Esophagus muscularis mucosa (tissue), 4 donors: ENCODE measurements around the gene VEPH1. TPM values are rescaled to one million over a fixed set of nuclear protein-coding genes. Genes with fewer than 3 reads are reported as not detected.

Source experiments
- DNase-seq: peaks from one replicate; pipeline ENCODE4 v3.0.0-alpha.2; 2017; ENCODE audit errors: extremely low spot score
- H3K27ac ChIP-seq, 4 donors: fragments of 200-600 bp; sonication (generic); replicated peaks in 1 of 4; 1 replicate in 3 of 4; 2 replicates in 1 of 4; pipeline ENCODE4 v1.5.1; 2016 to 2019; ENCODE audit warnings: mild to moderate bottlenecking in 1 of 4
- H3K27me3 ChIP-seq, 4 donors: fragments of 200-600 bp; sonication (generic); one replicate each; pipeline versions ENCODE4 v1.5.1 to v1.6.0; 2016 to 2019
- H3K36me3 ChIP-seq, 4 donors: fragments of 200-600 bp; sonication (generic); one replicate each; pipeline ENCODE4 v1.5.1; 2016 to 2019
- H3K4me1 ChIP-seq, 4 donors: fragments of 200-600 bp; sonication (generic); one replicate each; pipeline ENCODE4 v1.5.1; 2016 to 2019
- H3K4me3 ChIP-seq, 4 donors: fragments of 200-600 bp; sonication (generic); 1 replicate in 2 of 4; 2 replicates in 2 of 4; pipeline ENCODE4 v1.5.1; 2016 to 2019; ENCODE audit warnings: mild to moderate bottlenecking in 4 of 4, moderate library complexity in 1 of 4
- H3K9me3 ChIP-seq, 4 donors: fragments of 200-600 bp; sonication (generic); 1 replicate in 3 of 4; 2 replicates in 1 of 4; pipeline ENCODE4 v1.5.1; 2016 to 2019
- CTCF ChIP-seq, 3 experiments: fragments of 200-600 bp in 2 of 3; fragments of 450-650 bp in 1 of 3; sonication (generic) in 2 of 3; IDR thresholded peaks; one replicate each; pipeline ENCODE4 v1.5.1; 2017 to 2019; ENCODE audit warnings: antibody characterized with exemption in 3 of 3, mild to moderate bottlenecking in 2 of 3, moderate library complexity in 1 of 3
- EP300 ChIP-seq: sonication (generic); formaldehyde crosslinking; IDR thresholded peaks from one replicate; pipeline ENCODE4 v1.6.1; 2017; ENCODE audit warnings: antibody characterized with exemption
- POLR2A ChIP-seq: fragments of 450-650 bp; IDR thresholded peaks from one replicate; pipeline ENCODE4 v1.6.1; 2017; ENCODE audit warnings: antibody characterized with exemption, moderate library complexity, mild to moderate bottlenecking, low read depth
- POLR2AphosphoS5 ChIP-seq, 2 donors: sonication (generic); formaldehyde crosslinking; IDR thresholded peaks; one replicate each; pipeline ENCODE4 v1.6.1; 2017; ENCODE audit warnings: antibody characterized with exemption in 2 of 2
- WGBS: methylation state at CpG from one replicate; pipeline ENCODE4 v1.1.5; 2018; 5-methylcytosine and 5-hydroxymethylcytosine counted together
- intact Hi-C: fragments of 100-400 bp; cut with DNase I; formaldehyde crosslinking; loops from one replicate; pipeline ENCODE4 v1.15.1; 2023
- total RNA-seq, 4 donors: library from RNA; depleted of rRNA; stranded (reverse); fragments of >200 nt; gene quantifications; one replicate each; pipeline versions ENCODE4 v1.1.0 to v1.2.1, GENCODE V29; 2016

The VEPH1 gene
- total RNA-seq, 4 donors from 2014 or later: 0.23 to 1.2 (median 0.52) TPM; not detected in 1

GRCh38 chr3:157388976-157389375 lies 114.2 kb downstream of the VEPH1 start:
- no peaks in the 10 kb centered on the region for H3K9me3 ChIP-seq
- H3K27ac ChIP-seq: no peak overlapping the region
- H3K27me3 ChIP-seq: no peaks in the 10 kb centered on the region
- TF ChIP-seq POLR2A: no peak
- TF ChIP-seq EP300: no peak
- no peak for TF ChIP-seq CTCF (IDR thresholded peaks at IDR 0.05)
- no peak for TF ChIP-seq POLR2AphosphoS5 (IDR thresholded peaks at IDR 0.05)
- intact Hi-C loops: no loop called here
- no peak for DNase-seq
- peaks cover 0 to 10% (median 4%) of the 10 kb centered on the region in 4 donors for H3K4me1 ChIP-seq
- no peak overlapping the region for H3K4me3 ChIP-seq
- H3K36me3 ChIP-seq: no peaks in the 10 kb centered on the region

- Histone ChIP-seq H3K27ac (no peak overlapping the region), H3K9me3 (no peaks in the 10 kb centered on the region), H3K36me3 (no peaks in the 10 kb centered on the region), H3K4me1 (peaks cover 0 to 10% (median 4%) of the 10 kb centered on the region in 4 donors), H3K4me3 (no peak overlapping the region), H3K27me3 (no peaks in the 10 kb centered on the region)
- TF ChIP-seq EP300 (no peak), POLR2AphosphoS5 (IDR thresholded peaks at IDR 0.05) (no peak), CTCF (IDR thresholded peaks at IDR 0.05) (no peak), POLR2A (no peak)
- no peak for DNase-seq
- intact Hi-C loops: no loop called here
- WGBS: 39% methylated on average over 3 of the region's 3 CpGs
These were observed 115.3 kb downstream of the VEPH1 start for GRCh38 chr3:157387708-157388435.

GRCh38 chr3:157384491-157384890 lies 118.7 kb downstream of the VEPH1 start:
- DNase-seq: no peak
- TF ChIP-seq POLR2A (no peak), POLR2AphosphoS5 (IDR thresholded peaks at IDR 0.05) (no peak), CTCF (IDR thresholded peaks at IDR 0.05) (no peak), EP300 (no peak)
- H3K9me3 ChIP-seq: no peaks in the 10 kb centered on the region
- no peaks in the 10 kb centered on the region for H3K36me3 ChIP-seq
- WGBS: 42% methylated on average over 3 of the region's 3 CpGs
- no peak overlapping the region for H3K4me3 ChIP-seq
- no peaks in the 10 kb centered on the region for H3K27me3 ChIP-seq
- no peak overlapping the region for H3K27ac ChIP-seq
- H3K4me1 ChIP-seq: peaks cover 0 to 10% (median 4%) of the 10 kb centered on the region in 4 donors
- intact Hi-C loops: no loop called here

GRCh38 chr3:157384031-157384430 lies 119.2 kb downstream of the VEPH1 start:
- DNase-seq: no peak
- H3K27ac ChIP-seq: no peak overlapping the region
- H3K9me3 ChIP-seq: no peaks in the 10 kb centered on the region
- 61% methylated on average over 2 of the region's 2 CpGs for WGBS
- TF ChIP-seq POLR2A (no peak), POLR2AphosphoS5 (IDR thresholded peaks at IDR 0.05) (no peak), CTCF (IDR thresholded peaks at IDR 0.05) (no peak), EP300 (no peak)
- intact Hi-C loops: no loop called here
- no peaks in the 10 kb centered on the region for H3K27me3 ChIP-seq
- H3K4me1 ChIP-seq: peaks cover 0 to 10% (median 4%) of the 10 kb centered on the region in 4 donors
- no peaks in the 10 kb centered on the region for H3K36me3 ChIP-seq
- no peak overlapping the region for H3K4me3 ChIP-seq

GRCh38 chr3:157381606-157382005 lies 121.6 kb downstream of the VEPH1 start:
- Histone ChIP-seq H3K9me3 (no peaks in the 10 kb centered on the region), H3K4me3 (no peak overlapping the region), H3K27me3 (no peaks in the 10 kb centered on the region), H3K36me3 (no peaks in the 10 kb centered on the region), H3K27ac (no peak overlapping the region), H3K4me1 (peaks cover 0 to 10% (median 4%) of the 10 kb centered on the region in 4 donors)
- no peak for DNase-seq
- 91% methylated on average over 4 of the region's 4 CpGs for WGBS
- intact Hi-C loops: no loop called here
- no peak for TF ChIP-seq POLR2AphosphoS5 (IDR thresholded peaks at IDR 0.05)
- no peak for TF ChIP-seq POLR2A
- TF ChIP-seq CTCF (IDR thresholded peaks at IDR 0.05): no peak
- TF ChIP-seq EP300: no peak
